SK-N-SH treated with all-trans-retinoic acid at 6 μM for 48 hours (cell line): Measurements from ENCODE around the gene PRRC2C.

Experiments used
- ARNTL ChIP-seq: fragments of 450-650 bp; formaldehyde crosslinking; IDR thresholded peaks from 2 replicates; pipeline ENCODE4 v1.5.0; 2020; ENCODE audit warnings: low read depth, mild to moderate bottlenecking, moderate library complexity, borderline replicate concordance
- RARB ChIP-seq: fragments of 250-450 bp; sonication (Bioruptor Pico); IDR thresholded peaks from 2 replicates; pipeline ENCODE4 v1.8.0; 2021; ENCODE audit warnings: mild to moderate bottlenecking, moderate library complexity
- ZNF565 ChIP-seq: fragments of 450-650 bp; formaldehyde crosslinking; conservative IDR thresholded peaks from 2 replicates; pipeline ENCODE4 v1.5.0; 2020; ENCODE audit warnings: low read depth, mild to moderate bottlenecking, moderate library complexity
- TF ChIP-seq, protein P1 (sequence below): fragments of 250-450 bp; sonication (Bioruptor Pico); IDR thresholded peaks from 2 replicates; pipeline ENCODE4 v1.5.0; 2020; ENCODE audit warnings: mild to moderate bottlenecking, moderate library complexity
- TF ChIP-seq, protein P2 (sequence below): fragments of 250-450 bp; sonication (Bioruptor Pico); IDR thresholded peaks from 2 replicates; pipeline ENCODE4 v1.8.0; 2020; ENCODE audit warnings: mild to moderate bottlenecking, moderate library complexity, borderline replicate concordance

DNA sequence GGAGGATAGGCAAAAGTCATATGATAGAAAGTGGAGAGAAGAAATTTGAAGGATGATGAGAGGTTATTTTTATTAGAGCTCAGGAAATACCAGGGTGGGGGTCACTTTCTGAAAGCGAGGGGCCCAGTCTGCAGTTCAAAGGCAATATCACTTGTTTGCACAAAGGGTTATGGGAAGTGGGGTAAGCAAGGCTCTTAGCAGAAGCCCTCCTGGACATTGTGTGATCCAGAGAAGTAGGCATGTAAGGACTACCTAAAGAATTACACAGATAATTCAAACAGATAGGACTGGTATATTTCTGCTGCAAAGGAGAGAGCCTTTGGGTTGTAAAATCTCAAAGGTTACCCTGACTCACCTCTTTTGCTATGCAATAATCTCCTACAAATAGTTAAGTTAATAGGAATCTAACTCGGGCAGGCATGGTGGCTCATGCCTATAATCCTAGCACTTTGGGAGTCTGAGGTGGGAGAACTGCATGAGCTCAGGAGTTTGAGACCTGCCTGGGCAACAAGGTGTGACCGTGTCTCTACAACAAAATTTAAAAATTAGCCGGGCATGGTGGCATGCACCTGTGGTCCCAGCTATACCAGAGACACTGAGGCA lies 25.2 kb upstream of the PRRC2C start:
- TF ChIP-seq ZNF565 (CRISPR knock-in tag) (no peak), ARNTL (CRISPR knock-in tag) (no peak), RARB (CRISPR knock-in tag) (no peak)
- TF ChIP-seq, protein P1, sequence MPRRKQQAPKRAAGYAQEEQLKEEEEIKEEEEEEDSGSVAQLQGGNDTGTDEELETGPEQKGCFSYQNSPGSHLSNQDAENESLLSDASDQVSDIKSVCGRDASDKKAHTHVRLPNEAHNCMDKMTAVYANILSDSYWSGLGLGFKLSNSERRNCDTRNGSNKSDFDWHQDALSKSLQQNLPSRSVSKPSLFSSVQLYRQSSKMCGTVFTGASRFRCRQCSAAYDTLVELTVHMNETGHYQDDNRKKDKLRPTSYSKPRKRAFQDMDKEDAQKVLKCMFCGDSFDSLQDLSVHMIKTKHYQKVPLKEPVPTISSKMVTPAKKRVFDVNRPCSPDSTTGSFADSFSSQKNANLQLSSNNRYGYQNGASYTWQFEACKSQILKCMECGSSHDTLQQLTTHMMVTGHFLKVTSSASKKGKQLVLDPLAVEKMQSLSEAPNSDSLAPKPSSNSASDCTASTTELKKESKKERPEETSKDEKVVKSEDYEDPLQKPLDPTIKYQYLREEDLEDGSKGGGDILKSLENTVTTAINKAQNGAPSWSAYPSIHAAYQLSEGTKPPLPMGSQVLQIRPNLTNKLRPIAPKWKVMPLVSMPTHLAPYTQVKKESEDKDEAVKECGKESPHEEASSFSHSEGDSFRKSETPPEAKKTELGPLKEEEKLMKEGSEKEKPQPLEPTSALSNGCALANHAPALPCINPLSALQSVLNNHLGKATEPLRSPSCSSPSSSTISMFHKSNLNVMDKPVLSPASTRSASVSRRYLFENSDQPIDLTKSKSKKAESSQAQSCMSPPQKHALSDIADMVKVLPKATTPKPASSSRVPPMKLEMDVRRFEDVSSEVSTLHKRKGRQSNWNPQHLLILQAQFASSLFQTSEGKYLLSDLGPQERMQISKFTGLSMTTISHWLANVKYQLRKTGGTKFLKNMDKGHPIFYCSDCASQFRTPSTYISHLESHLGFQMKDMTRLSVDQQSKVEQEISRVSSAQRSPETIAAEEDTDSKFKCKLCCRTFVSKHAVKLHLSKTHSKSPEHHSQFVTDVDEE (CRISPR knock-in tag) = no peak
- TF ChIP-seq, protein P2, sequence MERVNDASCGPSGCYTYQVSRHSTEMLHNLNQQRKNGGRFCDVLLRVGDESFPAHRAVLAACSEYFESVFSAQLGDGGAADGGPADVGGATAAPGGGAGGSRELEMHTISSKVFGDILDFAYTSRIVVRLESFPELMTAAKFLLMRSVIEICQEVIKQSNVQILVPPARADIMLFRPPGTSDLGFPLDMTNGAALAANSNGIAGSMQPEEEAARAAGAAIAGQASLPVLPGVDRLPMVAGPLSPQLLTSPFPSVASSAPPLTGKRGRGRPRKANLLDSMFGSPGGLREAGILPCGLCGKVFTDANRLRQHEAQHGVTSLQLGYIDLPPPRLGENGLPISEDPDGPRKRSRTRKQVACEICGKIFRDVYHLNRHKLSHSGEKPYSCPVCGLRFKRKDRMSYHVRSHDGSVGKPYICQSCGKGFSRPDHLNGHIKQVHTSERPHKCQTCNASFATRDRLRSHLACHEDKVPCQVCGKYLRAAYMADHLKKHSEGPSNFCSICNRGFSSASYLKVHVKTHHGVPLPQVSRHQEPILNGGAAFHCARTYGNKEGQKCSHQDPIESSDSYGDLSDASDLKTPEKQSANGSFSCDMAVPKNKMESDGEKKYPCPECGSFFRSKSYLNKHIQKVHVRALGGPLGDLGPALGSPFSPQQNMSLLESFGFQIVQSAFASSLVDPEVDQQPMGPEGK (CRISPR knock-in tag) = no peak
